Left ventricle myocardium inferior (tissue), 1 donor: Measurements from ENCODE around the gene KDM2B. TPM values are rescaled to one million over a fixed set of nuclear protein-coding genes. Genes with fewer than 3 reads are reported as not detected.
"Not testable (repeated sequence)": the region's sequence is repeated elsewhere in the genome, so short reads cannot be mapped to it uniquely, and the experiment has no call there.

ENCODE experiments used
- DNase-seq: peaks from one replicate; pipeline ENCODE4 v3.0.0-alpha.2; 2020
- H3K27ac ChIP-seq: fragments of 200-600 bp; replicated peaks from 2 replicates; pipeline ENCODE4 v1.8.0; 2021
- H3K27me3 ChIP-seq: fragments of 200-600 bp; 2 replicates; pipeline ENCODE4 v1.8.0; 2021; ENCODE audit warnings: low read depth
- H3K36me3 ChIP-seq: fragments of 200-600 bp; 2 replicates; pipeline ENCODE4 v1.8.0; 2021
- H3K4me1 ChIP-seq: fragments of 200-600 bp; 2 replicates; pipeline ENCODE4 v1.8.0; 2021
- H3K4me3 ChIP-seq: fragments of 200-600 bp; 2 replicates; pipeline ENCODE4 v1.8.0; 2021; ENCODE audit warnings: mild to moderate bottlenecking, moderate library complexity
- H3K9me3 ChIP-seq: fragments of 200-600 bp; replicated peaks from 2 replicates; pipeline ENCODE4 v1.8.0; 2021
- intact Hi-C: fragments of 100-400 bp; cut with micrococcal nuclease; formaldehyde crosslinking; loops from one replicate; pipeline ENCODE4 v1.11.0; 2022
- total RNA-seq: library from RNA; stranded (reverse); fragmentation: NEBNext Ultra II Directional; extraction: Animal tissue kit (Norgen Biotek cat#: 25700); gene quantifications from one replicate; pipeline ENCODE4 v1.2.1, GENCODE V29; 2021
- TF ChIP-seq, protein P1 (sequence below): fragments of 200-600 bp; IDR thresholded peaks from 2 replicates; pipeline ENCODE4 v1.8.0; 2021; ENCODE audit warnings: antibody characterized with exemption, mild to moderate bottlenecking, borderline replicate concordance
- donor health status: DM: no; HTN: yes; CAD: no; lungs with severe emphysema.

The KDM2B gene
- total RNA-seq, 1 donor from 2014 or later = 13.0 TPM

DNA sequence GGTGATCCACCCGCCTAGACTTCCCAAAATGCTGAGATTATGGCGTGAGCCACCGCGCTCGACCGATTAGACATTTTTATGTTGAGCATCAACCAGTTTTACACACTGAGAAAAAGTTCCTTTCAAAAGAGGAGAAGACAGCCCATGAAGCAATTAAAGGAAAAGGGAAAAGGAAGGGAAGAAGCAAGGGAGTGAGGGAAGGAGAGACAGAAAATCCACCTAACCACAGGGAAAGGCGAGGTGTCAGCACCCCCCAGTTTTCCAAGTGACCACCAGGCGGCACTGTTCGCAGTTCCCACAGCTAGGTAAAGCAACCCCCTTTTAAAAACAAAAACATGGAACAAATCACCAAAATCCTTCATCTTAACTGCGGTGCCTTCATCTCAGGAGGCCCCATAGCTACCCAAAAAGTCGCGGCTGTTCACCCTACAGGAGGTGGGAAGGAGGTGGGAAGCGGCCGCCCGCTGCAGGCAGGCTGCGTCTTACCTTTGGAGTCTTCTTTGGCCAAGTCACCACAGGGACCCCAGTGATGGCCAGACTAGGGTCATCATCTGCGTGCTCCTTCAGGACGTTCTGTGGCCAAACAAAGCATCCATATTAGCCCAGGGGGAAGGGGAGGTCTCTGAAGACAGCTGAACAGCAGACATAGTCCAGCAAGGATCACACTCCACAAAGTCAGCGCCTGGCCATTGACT, 86.6 kb downstream of the KDM2B start:
- no peak overlapping the region for H3K4me3 ChIP-seq
- TF ChIP-seq, protein P1, sequence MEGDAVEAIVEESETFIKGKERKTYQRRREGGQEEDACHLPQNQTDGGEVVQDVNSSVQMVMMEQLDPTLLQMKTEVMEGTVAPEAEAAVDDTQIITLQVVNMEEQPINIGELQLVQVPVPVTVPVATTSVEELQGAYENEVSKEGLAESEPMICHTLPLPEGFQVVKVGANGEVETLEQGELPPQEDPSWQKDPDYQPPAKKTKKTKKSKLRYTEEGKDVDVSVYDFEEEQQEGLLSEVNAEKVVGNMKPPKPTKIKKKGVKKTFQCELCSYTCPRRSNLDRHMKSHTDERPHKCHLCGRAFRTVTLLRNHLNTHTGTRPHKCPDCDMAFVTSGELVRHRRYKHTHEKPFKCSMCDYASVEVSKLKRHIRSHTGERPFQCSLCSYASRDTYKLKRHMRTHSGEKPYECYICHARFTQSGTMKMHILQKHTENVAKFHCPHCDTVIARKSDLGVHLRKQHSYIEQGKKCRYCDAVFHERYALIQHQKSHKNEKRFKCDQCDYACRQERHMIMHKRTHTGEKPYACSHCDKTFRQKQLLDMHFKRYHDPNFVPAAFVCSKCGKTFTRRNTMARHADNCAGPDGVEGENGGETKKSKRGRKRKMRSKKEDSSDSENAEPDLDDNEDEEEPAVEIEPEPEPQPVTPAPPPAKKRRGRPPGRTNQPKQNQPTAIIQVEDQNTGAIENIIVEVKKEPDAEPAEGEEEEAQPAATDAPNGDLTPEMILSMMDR = peak; percentile 82
- H3K27me3 ChIP-seq = no peaks in the 10 kb centered on the region
- intact Hi-C loops = no loop called here
- peak; percentile 37 for DNase-seq
- H3K36me3 ChIP-seq = peaks cover 13% of the 10 kb centered on the region
- H3K27ac ChIP-seq = no peak overlapping the region
- no peaks in the 10 kb centered on the region for H3K9me3 ChIP-seq
- H3K4me1 ChIP-seq = no peaks in the 10 kb centered on the region

DNA sequence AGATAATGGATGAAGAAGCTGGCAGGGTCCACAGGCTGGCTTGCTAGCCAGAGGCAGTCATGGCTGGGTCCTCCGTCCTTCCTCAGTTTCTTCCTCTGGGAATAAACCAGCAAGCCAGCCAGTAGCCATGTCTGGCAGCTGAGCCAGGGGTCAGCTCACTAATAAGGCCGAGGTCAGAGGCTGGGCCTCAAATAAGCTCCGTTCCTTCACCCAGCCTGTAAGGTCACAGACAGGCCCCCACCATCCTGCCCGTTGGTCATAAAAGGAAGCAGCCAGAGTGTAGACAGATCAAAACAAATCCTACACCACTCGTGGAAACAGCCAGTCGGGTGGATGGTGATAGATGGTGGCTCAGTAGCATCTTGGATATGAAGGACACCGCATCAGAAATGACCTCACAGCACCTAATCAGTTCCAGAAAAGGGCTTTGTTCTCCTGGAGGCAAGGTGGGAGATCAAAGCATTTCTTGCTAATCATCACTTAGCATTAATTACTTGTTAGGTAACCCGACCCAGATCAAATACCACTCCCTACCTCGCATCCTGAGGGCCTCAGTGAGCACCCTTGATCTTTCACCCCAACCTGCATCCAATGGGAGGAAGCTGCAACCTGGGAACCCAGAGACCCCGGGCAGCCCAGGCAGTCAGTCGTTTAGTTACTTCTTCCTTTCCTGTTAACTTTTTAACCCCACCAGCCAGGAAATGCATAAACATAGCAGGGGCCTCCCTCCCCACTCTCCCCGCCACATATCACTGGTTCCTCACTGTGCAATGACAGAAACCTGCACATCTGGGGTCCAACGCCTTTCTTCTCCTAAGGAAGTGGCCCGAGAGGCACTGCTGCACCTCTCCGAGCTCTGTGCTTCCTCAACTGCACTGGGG, 90.2 kb downstream of the KDM2B start:
- H3K27me3 ChIP-seq = no peaks in the 10 kb centered on the region
- H3K9me3 ChIP-seq = no peaks in the 10 kb centered on the region
- peaks cover 13% of the 10 kb centered on the region for H3K36me3 ChIP-seq
- DNase-seq = no peak
- no peak overlapping the region for H3K4me3 ChIP-seq
- TF ChIP-seq, protein P1 = no peak
- no peaks in the 10 kb centered on the region for H3K4me1 ChIP-seq
- intact Hi-C loops = no loop called here
- no peak overlapping the region for H3K27ac ChIP-seq

DNA sequence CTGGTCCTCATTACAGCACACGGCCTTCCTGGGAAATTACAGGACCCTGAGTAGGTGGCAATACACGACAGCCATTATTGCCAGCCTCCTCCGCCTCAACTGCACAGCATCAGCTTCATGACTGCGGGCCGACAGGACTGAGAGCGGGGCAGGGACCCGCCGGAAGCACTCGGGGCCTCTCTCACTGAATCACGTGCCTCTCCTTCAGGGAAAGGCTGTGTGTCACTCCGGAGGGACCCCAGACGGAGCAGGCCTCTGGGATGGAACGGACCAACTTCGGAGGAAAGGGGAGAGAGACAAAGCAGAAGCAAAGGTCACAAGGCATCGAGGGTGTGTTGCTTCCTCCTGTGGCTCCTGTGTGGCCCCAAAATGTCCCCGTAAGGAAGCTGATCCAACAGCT, 90.9 kb downstream of the KDM2B start:
- Histone ChIP-seq H3K27ac (no peak overlapping the region), H3K36me3 (peaks cover 13% of the 10 kb centered on the region), H3K27me3 (no peaks in the 10 kb centered on the region), H3K4me3 (no peak overlapping the region), H3K4me1 (no peaks in the 10 kb centered on the region), H3K9me3 (no peaks in the 10 kb centered on the region)
- TF ChIP-seq, protein P1 = no peak
- DNase-seq = no peak
- intact Hi-C loops = no loop called here

DNA sequence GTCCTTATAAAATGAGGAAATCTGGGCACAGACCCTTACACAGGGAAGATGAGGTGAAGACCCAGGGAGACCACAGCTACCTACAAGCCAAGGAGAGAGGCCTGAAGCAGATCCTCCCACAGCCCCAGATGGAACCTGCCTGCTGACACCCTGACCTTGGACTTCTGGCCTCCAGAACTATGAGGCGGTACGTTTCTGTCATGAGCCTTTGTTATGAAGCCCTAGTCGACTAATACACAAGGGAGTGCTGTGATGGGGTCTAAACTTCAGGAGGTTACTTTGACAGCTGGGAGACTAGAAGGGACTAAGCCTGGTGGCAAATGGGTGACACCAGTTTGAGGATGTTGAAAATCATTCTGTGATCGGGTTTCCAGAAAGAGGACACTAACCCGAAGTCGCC, 95.9 kb downstream of the KDM2B start:
- H3K36me3 ChIP-seq = no peaks in the 10 kb centered on the region
- no peak overlapping the region for H3K27ac ChIP-seq
- H3K9me3 ChIP-seq = no peaks in the 10 kb centered on the region
- H3K27me3 ChIP-seq = no peaks in the 10 kb centered on the region
- H3K4me3 ChIP-seq = no peak overlapping the region
- no peak for DNase-seq
- H3K4me1 ChIP-seq = no peaks in the 10 kb centered on the region
- TF ChIP-seq, protein P1 = no peak
- intact Hi-C loops = no loop called here

DNA sequence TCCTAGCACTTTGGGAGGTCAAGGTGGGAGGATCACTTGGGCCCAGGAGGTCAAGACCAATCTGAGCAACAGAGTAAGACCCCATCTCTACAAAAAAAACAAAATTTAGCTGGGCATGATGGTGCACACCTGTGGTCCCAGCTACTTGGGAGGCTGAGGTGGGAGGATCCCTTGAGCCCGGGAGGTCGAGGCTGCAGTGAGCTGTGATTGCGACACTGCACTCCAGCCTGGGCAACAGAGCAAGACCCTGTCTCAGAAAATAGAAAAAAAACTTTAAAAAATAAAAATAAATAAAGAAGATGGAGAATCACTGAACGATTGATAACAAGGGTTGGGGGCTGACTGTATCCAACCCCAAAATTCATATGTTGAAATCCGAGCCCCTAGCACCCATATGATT, 96.3 kb downstream of the KDM2B start:
- H3K4me1 ChIP-seq, H3K27me3 ChIP-seq, DNase-seq, H3K9me3 ChIP-seq, H3K27ac ChIP-seq, H3K4me3 ChIP-seq, intact Hi-C loops, H3K36me3 ChIP-seq: not testable (repeated sequence)

DNA sequence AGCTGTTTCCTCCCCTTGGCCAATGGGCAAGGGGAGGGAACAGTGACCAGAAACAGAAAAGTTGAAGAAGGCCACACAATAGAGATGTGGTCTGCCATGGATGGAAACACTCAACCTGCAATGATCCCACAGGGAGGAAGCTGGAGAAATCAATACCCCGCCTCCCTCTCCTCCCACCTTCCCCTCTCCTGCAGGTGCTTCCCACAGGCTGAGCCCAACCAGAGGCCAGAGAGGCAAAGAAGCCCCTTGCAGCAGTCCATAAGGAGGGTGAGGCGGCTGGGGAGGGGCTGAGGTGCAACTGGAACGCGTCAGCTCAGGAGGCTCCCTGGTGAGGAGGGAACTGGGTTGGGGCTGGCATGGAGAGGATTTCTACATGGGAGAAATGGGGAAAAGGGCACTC, 96.9 kb downstream of the KDM2B start:
- H3K36me3 ChIP-seq = no peaks in the 10 kb centered on the region
- H3K9me3 ChIP-seq = no peaks in the 10 kb centered on the region
- H3K27me3 ChIP-seq = no peaks in the 10 kb centered on the region
- DNase-seq = no peak
- H3K4me3 ChIP-seq = no peak overlapping the region
- intact Hi-C loops = no loop called here
- TF ChIP-seq, protein P1 = no peak
- H3K27ac ChIP-seq = no peak overlapping the region
- no peaks in the 10 kb centered on the region for H3K4me1 ChIP-seq
